ENCODE data around the gene SF3B5.
"Not testable (repeated sequence)": the region's sequence is repeated elsewhere in the genome, so short reads cannot be mapped to it uniquely, and the experiment has no call there.

SF3B5 gene

GRCh38 chr6:144062786-144063185 is 32.6 kb downstream of the SF3B5 start:
- no peak for DNase-seq

GRCh38 chr6:144059139-144059538 is 36.2 kb downstream of the SF3B5 start:
- DNase-seq, result no peak

- DNase-seq, result no peak
Observed at GRCh38 chr6:144055121-144055931, 40.0 kb downstream of the SF3B5 start.

GRCh38 chr6:144053601-144054000 is 41.8 kb downstream of the SF3B5 start:
- no peak for DNase-seq

- no peak for DNase-seq
Observed at GRCh38 chr6:144052488-144052887, 42.9 kb downstream of the SF3B5 start.

GRCh38 chr6:144049386-144049785 is 46.0 kb downstream of the SF3B5 start:
- DNase-seq, result no peak

- no peak for DNase-seq
Observed at GRCh38 chr6:144047688-144048087, 47.7 kb downstream of the SF3B5 start.

GRCh38 chr6:144046672-144047071 is 48.7 kb downstream of the SF3B5 start:
- not testable (repeated sequence) for DNase-seq

- DNase-seq, result not testable (repeated sequence)
Observed at GRCh38 chr6:144044989-144045388, 50.4 kb downstream of the SF3B5 start.
